ENCODE data around the gene NPDC1.

Gene NPDC1

GRCh38 chr9:137070201-137070905 is 24.4 kb upstream of the NPDC1 start, which contains the start of gene SAPCD2:
SAPCD2 (minus strand) TSS chr9:137070557; CDS start chr9:137070460, 97 bp downstream.
- ChIA-PET CTCF (interaction anchor here (0.8 to 21.0 kb wide), 11 partner anchors 11 to 308 kb away, joined by 3 to 364 read pairs (median 12); partner anchors contain the start of genes ABCA2, ENTPD2, FUT7 and MAN1B1), POLR2A (interaction anchor here (0.8 to 1.2 kb wide), 2 partner anchors 16 to 41 kb away, joined by 3 to 4 read pairs; no protein-coding TSS in a partner anchor)
- TF ChIP-seq CTCF (IDR thresholded peaks at IDR 0.05; ENCODE audit: insufficient read depth, low read length, missing control alignments), result no peak

GRCh38 chr9:137069508-137070091 is 23.6 kb upstream of the NPDC1 start:
- DNase-seq (ENCODE audit: low read depth, low spot score), result no peak
- ChIA-PET CTCF (interaction anchor here (0.8 to 21.0 kb wide), 13 partner anchors 10 to 308 kb away, joined by 3 to 364 read pairs (median 11); partner anchors contain the start of genes ABCA2, ENTPD2, FUT7 and MAN1B1), POLR2A (interaction anchor here (0.8 to 1.5 kb wide), 3 partner anchors 14 to 40 kb away, joined by 3 to 4 read pairs (median 3); no protein-coding TSS in a partner anchor)
- TF ChIP-seq CTCF (IDR thresholded peaks at IDR 0.05; ENCODE audit: insufficient read depth, low read length, missing control alignments), result no peak
- H3K4me3 ChIP-seq (ENCODE audit: low read depth, low read length), result peak overlapping the region; percentile 40

More at GRCh38 chr9:137070201-137070905, 24.4 kb upstream of the NPDC1 start, which contains the start of gene SAPCD2:
- peak within 1 kb of the TSS; percentile 53 for H3K4me3 ChIP-seq (ENCODE audit: low read depth, low read length)
- DNase-seq (ENCODE audit: low read depth, low spot score), result no peak

- no peak for DNase-seq (ENCODE audit: low read depth, low spot score)
- CTCF ChIA-PET, result interaction anchor here (0.8 to 21.0 kb wide), 14 partner anchors 10 to 307 kb away, joined by 3 to 364 read pairs (median 6); partner anchors contain the start of genes ABCA2, ENTPD2, FUT7 and MAN1B1
- POLR2A ChIA-PET, result interaction anchor here (1.1 to 1.5 kb wide), 2 partner anchors 8 to 14 kb away, joined by 3 read pairs; no protein-coding TSS in a partner anchor
- H3K4me3 ChIP-seq (ENCODE audit: low read depth, low read length), result peak overlapping the region; percentile 40
- TF ChIP-seq CTCF (IDR thresholded peaks at IDR 0.05; ENCODE audit: insufficient read depth, low read length, missing control alignments), result no peak
Measured at GRCh38 chr9:137068539-137069507, 22.8 kb upstream of the NPDC1 start.

GRCh38 chr9:137067860-137068538 is 22.0 kb upstream of the NPDC1 start:
- no peak overlapping the region for H3K4me3 ChIP-seq (ENCODE audit: low read depth, low read length)
- peak; percentile 91 for TF ChIP-seq CTCF (IDR thresholded peaks at IDR 0.05; ENCODE audit: insufficient read depth, low read length, missing control alignments)
- ChIA-PET POLR2A (interaction anchor here (1.1 to 1.5 kb wide), 2 partner anchors 9 to 15 kb away, joined by 3 read pairs; no protein-coding TSS in a partner anchor), CTCF (interaction anchor here (0.8 to 21.0 kb wide), 12 partner anchors 9 to 306 kb away, joined by 3 to 364 read pairs (median 12); partner anchors contain the start of genes ABCA2, ENTPD2, FUT7 and MAN1B1)
- no peak for DNase-seq (ENCODE audit: low read depth, low spot score)

- ChIA-PET POLR2A (no interaction called here), CTCF (interaction anchor here (0.6 to 21.0 kb wide), 11 partner anchors 7 to 279 kb away, joined by 3 to 364 read pairs (median 18); partner anchors contain the start of genes ABCA2, ENTPD2, FUT7 and MAN1B1)
- H3K4me3 ChIP-seq (ENCODE audit: low read depth, low read length), result no peak overlapping the region
- DNase-seq (ENCODE audit: low read depth, low spot score), result no peak
- no peak for TF ChIP-seq CTCF (IDR thresholded peaks at IDR 0.05; ENCODE audit: insufficient read depth, low read length, missing control alignments)
Measured at GRCh38 chr9:137066096-137066861, 20.3 kb upstream of the NPDC1 start.
